ENCODE data around the gene E2F1.

Gene E2F1

GRCh38 chr20:33709398-33709797, 23.2 kb upstream of the E2F1 start:
- Histone ChIP-seq H3K4me3 (no peak overlapping the region), H3K9me3 (no peaks in the 10 kb centered on the region), H3K4me1 (no peaks in the 10 kb centered on the region), H3K36me3 (peaks cover 32 to 59% (median 43%) of the 10 kb centered on the region in 3 donors), H3K27me3 (no peaks in the 10 kb centered on the region), H3K27ac (no peak overlapping the region)
- intact Hi-C loops (cut with DNase I; ENCODE audit: low total_unique reads), result no loop called here
- TF ChIP-seq CTCF (IDR thresholded peaks at IDR 0.05), result no peak
- no peak for DNase-seq

GRCh38 chr20:33707668-33708067, 21.5 kb upstream of the E2F1 start:
- no peak for TF ChIP-seq CTCF (IDR thresholded peaks at IDR 0.05)
- peaks cover 25 to 46% (median 27%) of the 10 kb centered on the region in 3 donors for H3K36me3 ChIP-seq
- intact Hi-C loops (cut with DNase I; ENCODE audit: low total_unique reads), result no loop called here
- DNase-seq, result no peak
- no peaks in the 10 kb centered on the region for H3K4me1 ChIP-seq
- no peaks in the 10 kb centered on the region for H3K27me3 ChIP-seq
- no peaks in the 10 kb centered on the region for H3K9me3 ChIP-seq
- no peak overlapping the region for H3K4me3 ChIP-seq
- no peak overlapping the region for H3K27ac ChIP-seq

GRCh38 chr20:33704197-33704924, 18.2 kb upstream of the E2F1 start:
- no peak for DNase-seq
- Histone ChIP-seq H3K4me1 (no peaks in the 10 kb centered on the region), H3K27me3 (no peaks in the 10 kb centered on the region), H3K4me3 (no peak overlapping the region), H3K27ac (no peak overlapping the region), H3K9me3 (no peaks in the 10 kb centered on the region), H3K36me3 (peaks cover 7 to 23% (median 20%) of the 10 kb centered on the region in 3 donors)
- intact Hi-C loops (cut with DNase I; ENCODE audit: low total_unique reads), result no loop called here
- TF ChIP-seq CTCF (IDR thresholded peaks at IDR 0.05), result no peak

GRCh38 chr20:33703498-33704137, 17.4 kb upstream of the E2F1 start:
- no peak overlapping the region for H3K27ac ChIP-seq
- TF ChIP-seq CTCF (IDR thresholded peaks at IDR 0.05), result no peak

GRCh38 chr20:33702861-33703260, 16.7 kb upstream of the E2F1 start:
- H3K36me3 ChIP-seq, result peaks cover 7 to 21% (median 20%) of the 10 kb centered on the region in 3 donors
- no peak for TF ChIP-seq CTCF (IDR thresholded peaks at IDR 0.05)
- no peaks in the 10 kb centered on the region for H3K9me3 ChIP-seq
- no peak for DNase-seq
- no peaks in the 10 kb centered on the region for H3K27me3 ChIP-seq
- no peak overlapping the region for H3K4me3 ChIP-seq
- H3K27ac ChIP-seq, result no peak overlapping the region
- H3K4me1 ChIP-seq, result no peaks in the 10 kb centered on the region
- intact Hi-C loops (cut with DNase I; ENCODE audit: low total_unique reads), result no loop called here

More at GRCh38 chr20:33703498-33704137, 17.4 kb upstream of the E2F1 start:
- H3K27me3 ChIP-seq, result no peaks in the 10 kb centered on the region
- intact Hi-C loops (cut with DNase I; ENCODE audit: low total_unique reads), result no loop called here
- no peaks in the 10 kb centered on the region for H3K9me3 ChIP-seq
- DNase-seq, result no peak
- no peak overlapping the region for H3K4me3 ChIP-seq
- H3K4me1 ChIP-seq, result no peaks in the 10 kb centered on the region
- H3K36me3 ChIP-seq, result peaks cover 7 to 23% (median 20%) of the 10 kb centered on the region in 3 donors
